Testis (tissue), 2 donors: ENCODE results near the gene ANKRD2.

Source experiments
- POLR2A ChIP-seq: fragments of 450-650 bp; IDR thresholded peaks from one replicate; pipeline ENCODE4 v1.6.1; 2017; ENCODE audit warnings: antibody characterized with exemption, mild to moderate bottlenecking, moderate library complexity
- TF ChIP-seq, protein P1 (sequence below), 3 experiments: fragments of 450-650 bp in 2 of 3; fragments of 200-600 bp in 1 of 3; sonication (generic) in 1 of 3; IDR thresholded peaks; one replicate each; pipeline ENCODE4 v1.5.1; 2016 to 2019; ENCODE audit warnings: antibody characterized with exemption in 3 of 3, mild to moderate bottlenecking in 2 of 3, moderate library complexity in 1 of 3

GRCh38 chr10:97525086-97525485 is 47.5 kb upstream of the ANKRD2 start:
- TF ChIP-seq, protein P1, sequence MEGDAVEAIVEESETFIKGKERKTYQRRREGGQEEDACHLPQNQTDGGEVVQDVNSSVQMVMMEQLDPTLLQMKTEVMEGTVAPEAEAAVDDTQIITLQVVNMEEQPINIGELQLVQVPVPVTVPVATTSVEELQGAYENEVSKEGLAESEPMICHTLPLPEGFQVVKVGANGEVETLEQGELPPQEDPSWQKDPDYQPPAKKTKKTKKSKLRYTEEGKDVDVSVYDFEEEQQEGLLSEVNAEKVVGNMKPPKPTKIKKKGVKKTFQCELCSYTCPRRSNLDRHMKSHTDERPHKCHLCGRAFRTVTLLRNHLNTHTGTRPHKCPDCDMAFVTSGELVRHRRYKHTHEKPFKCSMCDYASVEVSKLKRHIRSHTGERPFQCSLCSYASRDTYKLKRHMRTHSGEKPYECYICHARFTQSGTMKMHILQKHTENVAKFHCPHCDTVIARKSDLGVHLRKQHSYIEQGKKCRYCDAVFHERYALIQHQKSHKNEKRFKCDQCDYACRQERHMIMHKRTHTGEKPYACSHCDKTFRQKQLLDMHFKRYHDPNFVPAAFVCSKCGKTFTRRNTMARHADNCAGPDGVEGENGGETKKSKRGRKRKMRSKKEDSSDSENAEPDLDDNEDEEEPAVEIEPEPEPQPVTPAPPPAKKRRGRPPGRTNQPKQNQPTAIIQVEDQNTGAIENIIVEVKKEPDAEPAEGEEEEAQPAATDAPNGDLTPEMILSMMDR (IDR thresholded peaks at IDR 0.05): no peak
- no peak for TF ChIP-seq POLR2A
